Subcutaneous abdominal adipose tissue (tissue), 5 donors: ENCODE data around the gene BMP7.

Source experiments
- H3K27ac ChIP-seq: one replicate; pipeline ENCODE4 v1.7.0; 2013; ENCODE audit warnings: low read depth, mild to moderate bottlenecking, inconsistent platforms, low read length, moderate library complexity
- H3K27me3 ChIP-seq, 5 donors: one replicate each; pipeline ENCODE4 v1.7.0; 2013; ENCODE audit warnings: low read length in 5 of 5, inconsistent platforms in 1 of 5; ENCODE audit not compliant: control insufficient read depth in 5 of 5, insufficient read depth in 4 of 5
- H3K36me3 ChIP-seq, 5 donors: one replicate each; pipeline ENCODE4 v1.7.0; 2013; ENCODE audit warnings: low read length in 5 of 5; ENCODE audit not compliant: control insufficient read depth in 5 of 5, insufficient read depth in 5 of 5
- H3K4me1 ChIP-seq, 5 donors: one replicate each; pipeline ENCODE4 v1.7.0; 2013; ENCODE audit warnings: low read length in 5 of 5, mild to moderate bottlenecking in 3 of 5, moderate library complexity in 1 of 5; ENCODE audit not compliant: control insufficient read depth in 5 of 5, insufficient read depth in 5 of 5
- H3K4me3 ChIP-seq, 5 donors: one replicate each; pipeline ENCODE4 v1.7.0; 2013; ENCODE audit warnings: low read length in 5 of 5, low read depth in 1 of 5
- H3K9ac ChIP-seq, 5 donors: one replicate each; pipeline ENCODE4 v1.7.0; 2013; ENCODE audit warnings: low read length in 5 of 5, mild to moderate bottlenecking in 4 of 5, moderate library complexity in 3 of 5
- H3K9me3 ChIP-seq, 5 donors: one replicate each; pipeline ENCODE4 v1.7.0; 2013; ENCODE audit warnings: low read length in 5 of 5; ENCODE audit not compliant: control insufficient read depth in 5 of 5
- donor health status: healthy.
- donor health status: healthy.
- donor health status: healthy.
- donor health status: healthy.
- donor health status: healthy.

BMP7 gene

DNA sequence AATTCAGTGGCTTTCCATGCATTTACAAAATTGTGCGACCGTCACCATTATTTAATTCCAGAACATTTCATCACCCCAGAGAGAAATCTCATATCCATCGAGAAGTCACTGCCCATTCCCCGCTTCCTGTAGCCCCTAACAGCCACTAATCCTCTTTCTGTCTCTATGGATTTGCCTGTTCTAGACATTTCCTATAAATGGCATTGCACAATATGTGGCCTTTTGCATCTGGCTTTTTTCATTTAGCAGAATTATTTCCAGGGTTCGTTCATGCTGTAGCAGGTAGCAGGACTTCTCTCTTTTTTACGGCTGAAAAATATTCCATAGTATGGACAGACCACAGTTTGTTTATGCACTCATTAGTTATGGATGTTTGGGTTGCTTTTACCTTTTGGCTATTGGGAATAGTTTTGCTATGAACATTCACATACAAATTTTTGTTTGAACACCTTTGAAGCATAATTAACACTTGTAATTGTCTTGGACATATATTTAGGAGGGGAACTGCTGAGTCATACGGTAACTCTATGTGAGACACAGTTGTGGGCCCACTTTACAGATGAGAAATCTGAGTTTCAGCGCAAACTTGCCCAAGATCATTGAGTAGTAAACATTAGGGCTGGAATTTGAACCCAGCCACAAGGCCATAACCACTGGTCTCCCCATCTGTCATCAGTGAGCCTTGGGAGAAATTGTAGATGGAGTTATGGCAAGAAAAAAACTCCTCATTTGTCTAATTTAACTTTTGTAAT lies 126.9 kb downstream of the BMP7 start:
- H3K9me3 ChIP-seq, result no peaks in the 10 kb centered on the region
- H3K4me1 ChIP-seq, result no peaks in the 10 kb centered on the region
- no peaks in the 10 kb centered on the region for H3K36me3 ChIP-seq
- H3K9ac ChIP-seq, result no peak overlapping the region
- no peak overlapping the region for H3K4me3 ChIP-seq
- no peak overlapping the region for H3K27ac ChIP-seq
- H3K27me3 ChIP-seq, result peaks cover 7 to 15% (median 11%) of the 10 kb centered on the region in 5 donors

DNA sequence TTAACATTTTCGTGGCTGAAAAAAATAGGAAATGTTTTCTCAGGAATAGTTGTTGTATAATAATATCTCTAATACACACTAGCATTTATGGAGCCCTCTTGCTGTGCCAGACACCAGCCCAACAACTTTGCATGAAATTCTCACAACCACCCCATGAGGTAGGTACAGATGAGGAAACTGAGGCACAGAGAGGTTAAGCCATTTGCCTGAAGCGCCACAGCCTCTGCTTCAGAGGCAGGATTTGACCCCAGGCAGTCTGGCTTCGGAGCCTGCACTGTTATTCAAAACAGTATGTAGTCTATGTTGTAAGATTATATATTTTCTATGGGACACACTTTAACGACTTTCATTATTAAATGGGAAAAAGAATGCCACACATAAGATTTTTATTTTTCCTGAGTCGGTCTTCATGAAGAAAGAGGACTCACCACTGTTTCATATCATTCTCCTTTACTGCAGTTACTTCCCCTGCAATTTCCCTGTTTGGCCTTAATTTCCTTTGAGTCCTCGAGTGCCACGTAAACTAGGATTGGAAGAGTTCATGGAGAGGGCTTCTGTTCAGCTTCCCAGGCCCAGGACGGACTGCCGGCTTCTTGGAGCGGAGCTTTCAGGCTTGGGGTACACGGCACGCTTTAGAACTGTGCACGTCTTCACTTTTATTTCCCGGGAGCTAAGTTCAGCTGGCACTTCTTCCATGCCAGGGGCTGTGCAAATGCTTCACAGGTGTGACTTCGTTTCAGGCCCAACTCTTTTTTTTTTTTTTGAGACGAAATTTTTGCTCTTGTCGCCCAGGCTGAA lies 128.0 kb downstream of the BMP7 start:
- Histone ChIP-seq H3K36me3 (no peaks in the 10 kb centered on the region), H3K4me1 (no peaks in the 10 kb centered on the region), H3K27me3 (peaks cover 9 to 15% (median 13%) of the 10 kb centered on the region in 5 donors), H3K4me3 (no peak overlapping the region), H3K9me3 (no peaks in the 10 kb centered on the region), H3K9ac (no peak overlapping the region), H3K27ac (no peak overlapping the region)

DNA sequence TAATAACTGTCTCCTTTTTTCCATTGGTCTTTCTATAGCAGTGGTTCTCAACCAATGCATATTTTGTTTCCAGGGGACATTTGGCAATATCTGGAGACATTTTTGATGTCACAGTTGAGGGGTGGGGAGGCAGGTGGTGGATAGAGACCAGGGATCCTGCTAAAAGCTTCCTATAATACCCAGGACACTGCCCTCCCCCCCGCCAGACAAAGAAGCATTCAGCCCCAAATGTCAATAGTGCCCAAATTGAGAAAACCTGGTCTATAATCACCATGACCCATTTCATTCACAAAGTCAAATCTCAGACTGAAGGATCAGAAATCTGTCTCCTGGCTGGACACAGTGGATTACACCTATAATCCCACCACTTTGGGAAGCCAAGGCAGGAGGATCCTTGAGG lies 128.8 kb downstream of the BMP7 start:
- peaks cover 7 to 14% (median 12%) of the 10 kb centered on the region in 5 donors for H3K27me3 ChIP-seq
- H3K9me3 ChIP-seq, result no peaks in the 10 kb centered on the region
- no peak overlapping the region for H3K27ac ChIP-seq
- H3K9ac ChIP-seq, result no peak overlapping the region
- H3K4me1 ChIP-seq, result no peaks in the 10 kb centered on the region
- no peaks in the 10 kb centered on the region for H3K36me3 ChIP-seq
- H3K4me3 ChIP-seq, result no peak overlapping the region

DNA sequence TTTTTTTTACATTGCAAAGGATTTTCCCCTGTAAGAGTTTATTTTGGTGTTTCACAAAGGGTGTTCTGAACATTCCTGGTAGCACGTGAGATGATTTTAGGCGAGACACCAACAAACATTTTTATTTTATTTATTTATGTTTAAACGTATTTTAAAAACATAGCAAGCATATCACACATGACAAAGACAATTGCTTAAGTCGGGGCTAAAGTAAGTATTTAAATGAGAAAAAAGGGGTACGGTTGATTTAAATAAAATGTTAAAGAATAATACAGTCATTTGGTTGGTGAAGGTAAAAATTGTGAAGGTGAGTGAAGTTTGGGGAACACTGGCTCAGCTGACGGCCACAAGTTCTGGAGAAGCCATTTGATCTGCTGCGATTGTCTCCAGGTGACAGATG lies 129.7 kb downstream of the BMP7 start:
- no peaks in the 10 kb centered on the region for H3K36me3 ChIP-seq
- peaks cover 3 to 17% (median 8%) of the 10 kb centered on the region in 5 donors for H3K27me3 ChIP-seq
- H3K4me1 ChIP-seq, result no peaks in the 10 kb centered on the region

DNA sequence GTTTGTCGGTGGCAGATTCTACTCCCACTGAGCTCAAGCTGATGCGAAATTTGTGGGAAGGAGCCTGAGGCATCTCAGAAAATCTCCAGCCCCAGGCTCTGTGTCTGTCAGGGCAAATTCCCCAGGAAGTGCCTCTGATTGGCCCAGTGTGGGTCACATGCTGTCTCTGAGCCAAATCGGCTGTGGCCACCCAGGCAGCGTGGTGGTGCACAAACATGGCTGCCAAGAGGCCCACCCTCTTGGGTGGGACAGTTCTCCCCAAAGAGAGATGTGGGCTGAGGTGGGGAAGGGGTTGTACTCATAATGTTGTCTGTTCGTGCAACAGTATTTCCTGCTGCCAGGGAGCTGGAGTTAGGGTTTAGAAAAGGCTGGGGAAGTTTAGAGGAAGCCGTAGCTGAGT lies 130.6 kb downstream of the BMP7 start:
- peaks cover 3 to 17% (median 8%) of the 10 kb centered on the region in 5 donors for H3K27me3 ChIP-seq
- no peaks in the 10 kb centered on the region for H3K4me1 ChIP-seq
- H3K9me3 ChIP-seq, result no peaks in the 10 kb centered on the region
- H3K27ac ChIP-seq, result no peak overlapping the region
- no peak overlapping the region for H3K9ac ChIP-seq
- H3K36me3 ChIP-seq, result no peaks in the 10 kb centered on the region
- H3K4me3 ChIP-seq, result no peak overlapping the region

More for the DNA sequence above, 129.7 kb downstream of the BMP7 start:
- no peak overlapping the region for H3K27ac ChIP-seq
- H3K4me3 ChIP-seq, result no peak overlapping the region
- H3K9ac ChIP-seq, result no peak overlapping the region
- no peaks in the 10 kb centered on the region for H3K9me3 ChIP-seq

DNA sequence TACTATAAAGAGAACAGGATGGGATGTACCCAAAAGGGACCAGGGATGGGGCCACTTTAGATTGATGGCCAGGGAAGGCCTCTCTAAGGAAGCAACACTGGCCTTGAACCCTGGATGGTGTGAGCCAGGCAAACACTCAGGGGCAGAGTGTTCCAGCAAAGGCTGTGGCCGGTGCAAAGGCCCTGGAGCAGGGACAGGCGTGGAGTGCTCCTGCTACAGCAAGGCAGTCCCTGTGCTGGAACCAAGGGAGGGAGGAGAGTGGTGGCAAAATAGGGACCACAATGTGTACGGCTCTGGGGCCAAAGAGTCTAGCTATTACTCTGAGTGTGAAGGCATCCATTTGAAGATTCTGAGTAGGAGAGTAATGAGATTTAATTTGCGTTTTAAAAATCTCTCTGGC lies 131.6 kb downstream of the BMP7 start:
- H3K9me3 ChIP-seq, result no peaks in the 10 kb centered on the region
- H3K27me3 ChIP-seq, result peaks cover 5 to 20% (median 8%) of the 10 kb centered on the region in 5 donors
- H3K9ac ChIP-seq, result no peak overlapping the region
- no peaks in the 10 kb centered on the region for H3K36me3 ChIP-seq
- H3K27ac ChIP-seq, result no peak overlapping the region
- no peaks in the 10 kb centered on the region for H3K4me1 ChIP-seq
- H3K4me3 ChIP-seq, result no peak overlapping the region

DNA sequence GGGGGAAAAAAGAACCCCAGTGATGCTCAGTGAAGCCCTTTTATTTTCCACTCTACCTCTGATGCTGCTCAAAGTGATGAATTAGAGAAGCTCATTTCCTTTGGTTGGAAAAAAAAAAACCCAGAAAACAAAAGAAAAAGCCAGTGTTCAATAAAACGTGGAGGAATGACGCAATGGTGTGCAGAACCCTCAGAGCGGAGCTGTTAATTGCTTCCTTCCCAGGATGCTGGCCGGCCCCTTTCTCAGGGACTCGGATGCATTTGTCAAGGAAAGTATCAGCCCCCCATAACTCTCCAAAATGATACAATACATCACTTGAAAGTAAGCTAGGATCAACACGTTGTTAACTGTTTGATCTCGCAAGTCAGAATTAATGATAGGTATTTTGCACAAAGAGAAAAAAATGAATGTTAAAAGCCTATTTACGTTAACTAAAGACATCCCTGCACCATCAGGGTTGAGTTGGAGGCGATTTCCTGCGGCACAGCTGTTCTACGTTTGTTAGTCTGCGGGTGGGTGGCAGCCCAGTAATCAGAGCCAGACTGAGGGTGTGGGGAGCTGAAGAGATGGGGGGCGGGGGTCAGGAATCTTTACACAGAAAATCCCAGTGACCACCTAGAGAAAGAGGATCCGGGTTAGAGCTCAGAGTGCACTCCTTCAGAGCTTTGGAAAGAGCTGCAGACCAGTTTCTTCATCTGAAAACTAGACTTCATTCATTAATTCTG lies 132.4 kb downstream of the BMP7 start:
- no peak overlapping the region for H3K9ac ChIP-seq
- H3K36me3 ChIP-seq, result no peaks in the 10 kb centered on the region
- no peaks in the 10 kb centered on the region for H3K4me1 ChIP-seq
- no peak overlapping the region for H3K27ac ChIP-seq
- peaks cover 5 to 23% (median 8%) of the 10 kb centered on the region in 5 donors for H3K27me3 ChIP-seq
- no peak overlapping the region for H3K4me3 ChIP-seq
- no peaks in the 10 kb centered on the region for H3K9me3 ChIP-seq

DNA sequence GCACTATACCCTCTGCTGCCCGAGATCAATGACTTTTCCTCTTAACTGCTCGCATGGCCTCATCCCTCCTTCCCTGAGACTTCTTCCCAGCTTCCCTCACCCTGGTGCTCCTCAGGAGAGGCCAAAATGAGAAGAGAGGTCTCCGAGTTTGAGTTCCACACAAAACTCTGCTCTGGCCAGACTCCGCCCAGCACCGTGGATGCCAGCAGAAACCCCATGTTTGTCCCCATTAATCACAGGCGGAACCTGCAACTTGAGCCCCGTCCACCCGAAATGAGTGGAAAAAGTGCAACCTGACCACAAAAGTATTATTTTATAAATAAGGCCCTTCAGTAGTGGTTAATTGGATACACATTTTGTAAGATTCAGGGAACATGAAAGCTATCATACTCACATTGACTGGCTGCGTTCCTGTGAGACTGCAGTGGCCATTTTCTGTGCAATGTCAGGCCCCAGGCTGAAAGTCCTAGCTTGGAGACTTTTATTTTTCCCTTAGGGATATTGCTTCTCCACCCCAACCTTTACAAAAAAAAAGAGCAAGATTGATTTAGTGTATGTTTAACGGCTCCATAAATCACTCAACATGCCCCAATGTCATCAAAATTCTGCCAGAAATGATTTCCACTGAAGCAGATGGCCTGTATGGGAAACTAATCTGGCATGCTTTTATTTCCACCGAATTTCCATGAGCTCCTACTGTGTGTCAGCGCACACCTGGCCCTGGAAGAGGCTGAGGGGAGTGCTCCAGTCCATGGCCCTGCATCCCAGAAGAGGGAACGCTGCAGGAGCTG lies 134.6 kb downstream of the BMP7 start:
- Histone ChIP-seq H3K9ac (no peak overlapping the region), H3K4me1 (no peaks in the 10 kb centered on the region), H3K36me3 (no peaks in the 10 kb centered on the region), H3K27ac (no peak overlapping the region), H3K9me3 (no peaks in the 10 kb centered on the region), H3K27me3 (peaks cover 5 to 31% (median 17%) of the 10 kb centered on the region in 5 donors), H3K4me3 (no peak overlapping the region)

DNA sequence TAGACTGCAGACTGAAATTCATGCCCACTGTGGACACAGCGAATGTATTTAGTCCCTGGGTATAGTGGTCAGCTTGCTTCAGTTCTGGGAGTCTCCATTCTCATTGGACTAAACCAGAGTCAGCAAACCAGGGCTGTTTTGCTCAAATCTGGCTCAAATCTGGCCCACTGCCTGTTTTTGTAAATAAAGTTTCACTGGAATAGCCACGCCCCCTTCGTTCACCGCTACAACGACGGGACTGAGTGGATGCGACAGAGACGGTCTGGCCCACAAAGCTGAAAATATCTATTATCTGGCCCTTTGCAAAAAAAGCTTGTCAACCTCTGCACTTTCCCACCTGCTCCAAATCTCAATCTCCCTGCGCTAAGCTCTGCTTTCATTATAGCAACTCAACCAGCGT lies 135.4 kb downstream of the BMP7 start:
- no peak overlapping the region for H3K27ac ChIP-seq
- H3K27me3 ChIP-seq, result peaks cover 5 to 31% (median 21%) of the 10 kb centered on the region in 5 donors

More for the DNA sequence above, 135.4 kb downstream of the BMP7 start:
- Histone ChIP-seq H3K4me1 (no peaks in the 10 kb centered on the region), H3K9ac (no peak overlapping the region), H3K9me3 (no peaks in the 10 kb centered on the region), H3K36me3 (no peaks in the 10 kb centered on the region), H3K4me3 (no peak overlapping the region)
